HEK293 (cell line): Measurements from ENCODE around the gene RAD21L1.

ENCODE experiments used
- CTCF ChIA-PET: fragments of 350-600 bp; formaldehyde crosslinking; extraction: SDS; loops from one replicate; lab custom pipeline; 2021; ENCODE audit warnings: antibody characterized with exemption; lab: Yijun Ruan, JAX
- POLR2A ChIA-PET: fragments of 300-600 bp; formaldehyde crosslinking; extraction: SDS; loops from one replicate; lab custom pipeline; 2020; ENCODE audit warnings: antibody characterized with exemption, inconsistent platforms; lab: Yijun Ruan, JAX
- H3K27ac ChIP-seq: fragments of 200-500 bp; sonication (Bioruptor generic); 2 replicates; pipeline ENCODE4 v1.5.1; 2014; ENCODE audit warnings: low read depth, low read length, control low read depth, inconsistent platforms; ENCODE audit errors: extremely low read depth
- H3K36me3 ChIP-seq, 2 experiments: fragments of 200-500 bp in 1 of 2; sonication (Bioruptor generic) in 1 of 2; 1 replicate in 1 of 2; 2 replicates in 1 of 2; pipeline ENCODE4 v1.5.1; 2014 to 2017; ENCODE audit warnings: inconsistent platforms in 2 of 2, low read length in 2 of 2; ENCODE audit not compliant: control insufficient read depth in 2 of 2, insufficient read depth in 1 of 2
- H3K4me1 ChIP-seq: fragments of 200-500 bp; sonication (Bioruptor generic); 2 replicates; pipeline ENCODE4 v1.5.1; 2014; ENCODE audit warnings: mild to moderate bottlenecking, low read length, inconsistent platforms; ENCODE audit not compliant: control insufficient read depth, insufficient read depth
- H3K4me3 ChIP-seq: 2 replicates; pipeline ENCODE4 v1.5.1; 2011; ENCODE audit warnings: low read depth, mild to moderate bottlenecking, control low read depth, low read length, moderate library complexity
- H3K9me3 ChIP-seq: fragments of 200-500 bp; sonication (Bioruptor generic); 2 replicates; pipeline ENCODE4 v1.5.1; 2014; ENCODE audit warnings: low read depth, low read length, inconsistent platforms; ENCODE audit not compliant: control insufficient read depth, insufficient read depth
- GFI1B ChIP-seq: fragments of 450-650 bp; formaldehyde crosslinking; IDR thresholded peaks from 2 replicates; pipeline ENCODE4 v1.5.1; 2016; ENCODE audit warnings: missing biosample characterization, missing genetic modification characterization
- GLI2 ChIP-seq: fragments of 450-650 bp; formaldehyde crosslinking; IDR thresholded peaks from 2 replicates; pipeline ENCODE4; 2017; ENCODE audit warnings: missing biosample characterization, missing genetic modification characterization, low read depth, borderline replicate concordance
- GLIS2 ChIP-seq: fragments of 450-650 bp; formaldehyde crosslinking; IDR thresholded peaks from 2 replicates; pipeline ENCODE4 v1.5.1; 2016; ENCODE audit warnings: missing biosample characterization, missing genetic modification characterization
- HOXC10 ChIP-seq: sonication (generic); formaldehyde crosslinking; IDR thresholded peaks from 2 replicates; pipeline ENCODE4 v1.8.1; 2023; ENCODE audit warnings: mild to moderate bottlenecking, missing genetic modification reagents
- HOXD13 ChIP-seq: sonication (generic); formaldehyde crosslinking; IDR thresholded peaks from 2 replicates; pipeline ENCODE4 v1.8.0; 2022; ENCODE audit warnings: missing genetic modification reagents, borderline replicate concordance
- KLF10 ChIP-seq: fragments of 450-650 bp; IDR thresholded peaks from 2 replicates; pipeline ENCODE4 v1.5.1; 2018; ENCODE audit warnings: missing biosample characterization, mild to moderate bottlenecking, missing genetic modification characterization
- SALL2 ChIP-seq: fragments of 450-650 bp; formaldehyde crosslinking; IDR thresholded peaks from 2 replicates; pipeline ENCODE4 v1.5.0; 2017; ENCODE audit warnings: missing biosample characterization, mild to moderate bottlenecking, missing genetic modification characterization, borderline replicate concordance
- SP2 ChIP-seq: fragments of 450-650 bp; formaldehyde crosslinking; IDR thresholded peaks from 2 replicates; pipeline ENCODE4 v1.5.1; 2016; ENCODE audit warnings: missing biosample characterization, missing genetic modification characterization
- WT1 ChIP-seq: fragments of 450-650 bp; formaldehyde crosslinking; IDR thresholded peaks from 2 replicates; pipeline ENCODE4 v1.5.1; 2016; ENCODE audit warnings: missing biosample characterization, missing genetic modification characterization
- ZBTB17 ChIP-seq: fragments of 450-650 bp; formaldehyde crosslinking; IDR thresholded peaks from 2 replicates; pipeline ENCODE4 v1.5.1; 2016; ENCODE audit warnings: missing biosample characterization, missing genetic modification characterization
- ZBTB20 ChIP-seq: fragments of 450-650 bp; formaldehyde crosslinking; IDR thresholded peaks from 2 replicates; pipeline ENCODE4 v1.5.1; 2016; ENCODE audit warnings: missing biosample characterization, missing genetic modification characterization
- ZBTB8A ChIP-seq: fragments of 450-650 bp; formaldehyde crosslinking; IDR thresholded peaks from 2 replicates; pipeline ENCODE4 v1.5.1; 2016; ENCODE audit warnings: missing biosample characterization, missing genetic modification characterization
- ZFHX2 ChIP-seq: fragments of 450-650 bp; formaldehyde crosslinking; conservative IDR thresholded peaks from 2 replicates; pipeline ENCODE4 v1.5.1; 2016; ENCODE audit warnings: missing biosample characterization, missing genetic modification characterization
- ZNF157 ChIP-seq: fragments of 450-650 bp; formaldehyde crosslinking; IDR thresholded peaks from 2 replicates; pipeline ENCODE4 v1.5.1; 2016; ENCODE audit warnings: missing biosample characterization, missing genetic modification characterization
- ZNF175 ChIP-seq: fragments of 450-650 bp; formaldehyde crosslinking; IDR thresholded peaks from 2 replicates; pipeline ENCODE4 v1.5.1; 2016; ENCODE audit warnings: missing biosample characterization, missing genetic modification characterization
- ZNF350 ChIP-seq: fragments of 450-650 bp; formaldehyde crosslinking; IDR thresholded peaks from 2 replicates; pipeline ENCODE4 v1.5.0; 2017; ENCODE audit warnings: missing biosample characterization, mild to moderate bottlenecking, missing genetic modification characterization
- ZNF473 ChIP-seq: fragments of 450-650 bp; formaldehyde crosslinking; IDR thresholded peaks from 2 replicates; pipeline ENCODE4 v1.5.1; 2017; ENCODE audit warnings: missing biosample characterization, missing genetic modification characterization
- ZNF514 ChIP-seq: fragments of 450-650 bp; formaldehyde crosslinking; IDR thresholded peaks from 2 replicates; pipeline ENCODE4 v1.5.1; 2016; ENCODE audit warnings: missing biosample characterization, missing genetic modification characterization
- ZNF561 ChIP-seq: fragments of 450-650 bp; IDR thresholded peaks from 2 replicates; pipeline ENCODE4 v1.5.1; 2018; ENCODE audit warnings: missing biosample characterization, missing genetic modification characterization, borderline replicate concordance
- ZNF600 ChIP-seq: fragments of 450-650 bp; formaldehyde crosslinking; IDR thresholded peaks from 2 replicates; pipeline ENCODE4 v1.5.1; 2016; ENCODE audit warnings: missing biosample characterization, missing genetic modification characterization
- ZNF791 ChIP-seq: fragments of 450-650 bp; formaldehyde crosslinking; IDR thresholded peaks from 2 replicates; pipeline ENCODE4 v1.5.1; 2016; ENCODE audit warnings: missing biosample characterization, missing genetic modification characterization
- ZXDB ChIP-seq: fragments of 450-650 bp; formaldehyde crosslinking; IDR thresholded peaks from 2 replicates; pipeline ENCODE4 v1.5.1; 2016; ENCODE audit warnings: missing biosample characterization, missing genetic modification characterization
- TF ChIP-seq, protein P1 (sequence below): fragments of 450-650 bp; formaldehyde crosslinking; conservative IDR thresholded peaks from 2 replicates; pipeline ENCODE4 v1.5.1; 2016; ENCODE audit warnings: low read depth, missing biosample characterization, missing genetic modification characterization
- TF ChIP-seq, protein P2 (sequence below): fragments of 450-650 bp; formaldehyde crosslinking; IDR thresholded peaks from 2 replicates; pipeline ENCODE4 v1.5.1; 2017; ENCODE audit warnings: missing biosample characterization, mild to moderate bottlenecking, missing genetic modification characterization, moderate library complexity
- TF ChIP-seq, protein P3 (sequence below): fragments of 450-650 bp; formaldehyde crosslinking; IDR thresholded peaks from 2 replicates; pipeline ENCODE4 v1.5.1; 2016; ENCODE audit warnings: missing biosample characterization, missing genetic modification characterization
- TF ChIP-seq, protein P4 (sequence below): fragments of 450-650 bp; formaldehyde crosslinking; IDR thresholded peaks from 2 replicates; pipeline ENCODE4 v1.5.1; 2017; ENCODE audit warnings: missing biosample characterization, missing genetic modification characterization

Gene RAD21L1

DNA sequence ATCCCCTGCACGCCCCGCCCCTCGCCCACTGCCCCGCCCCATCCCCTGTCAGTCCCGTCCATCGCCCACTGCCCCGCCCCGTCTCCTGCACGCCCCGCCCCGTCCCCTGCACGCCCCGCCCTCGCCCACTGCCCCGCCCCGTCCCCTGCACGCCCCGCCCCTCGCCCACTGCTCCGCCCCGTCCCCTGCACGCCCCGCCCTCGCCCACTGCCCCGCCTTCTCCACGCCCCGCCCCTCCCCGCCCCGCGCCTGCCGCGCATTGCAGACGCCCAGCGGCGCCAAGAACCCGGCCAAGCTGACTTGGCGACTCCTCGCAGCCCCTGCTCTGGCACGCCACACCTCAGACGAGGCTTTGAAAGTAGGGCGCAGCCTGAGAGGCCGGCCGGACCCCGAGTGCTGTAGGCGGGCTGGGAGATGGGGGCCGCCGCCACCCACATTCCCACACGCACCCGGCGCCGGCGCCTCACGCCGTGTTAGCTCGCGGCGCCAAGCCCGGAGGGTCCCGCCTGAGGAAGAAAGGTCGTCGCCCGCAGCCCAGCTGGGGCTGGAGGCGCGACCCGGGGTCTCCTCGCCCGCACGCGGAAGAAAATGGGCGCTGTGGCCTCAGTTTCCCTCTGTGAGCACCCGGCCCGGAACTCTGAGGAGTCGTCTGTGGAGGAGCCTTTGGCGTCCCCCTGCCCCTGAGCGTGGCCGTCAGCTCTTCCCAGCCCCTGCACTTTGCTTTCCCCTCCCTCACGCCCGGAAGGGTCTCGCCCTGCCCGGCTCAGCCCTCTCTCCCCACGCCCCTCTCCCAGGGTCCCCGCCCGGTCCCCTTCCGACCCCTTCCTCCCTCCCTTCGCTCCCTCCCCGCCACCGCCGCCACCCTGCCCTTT, at the start of gene RAD21L1:
Gene RAD21L1 (plus strand): TSS at position 262 of the 872 bp plus-strand sequence. CDS start 2,410 bp downstream, outside the sequence.
- POLR2A ChIA-PET: interaction anchor here (0.6 to 1.2 kb wide), 4 partner anchors 21 to 40 kb away, joined by 3 to 8 read pairs (median 3); partner anchors contain the start of genes C20orf202 and SNPH
- CTCF ChIA-PET: interaction anchor here (0.5 to 1.5 kb wide), 3 partner anchors 12 to 410 kb away, joined by 3 to 9 read pairs (median 3); no protein-coding TSS in a partner anchor
- Histone ChIP-seq H3K27ac (peak within 1 kb of the TSS; percentile 62; the same call in 1 of the 2 replicates), H3K4me1 (0 out of 2 replicates have a peak, but pooled peaks cover 2% of the 10 kb centered on the region), H3K36me3 (no peaks in the 10 kb centered on the region), H3K9me3 (no peaks in the 10 kb centered on the region), H3K4me3 (peak within 1 kb of the TSS; percentile 58)
- TF ChIP-seq, protein P1, sequence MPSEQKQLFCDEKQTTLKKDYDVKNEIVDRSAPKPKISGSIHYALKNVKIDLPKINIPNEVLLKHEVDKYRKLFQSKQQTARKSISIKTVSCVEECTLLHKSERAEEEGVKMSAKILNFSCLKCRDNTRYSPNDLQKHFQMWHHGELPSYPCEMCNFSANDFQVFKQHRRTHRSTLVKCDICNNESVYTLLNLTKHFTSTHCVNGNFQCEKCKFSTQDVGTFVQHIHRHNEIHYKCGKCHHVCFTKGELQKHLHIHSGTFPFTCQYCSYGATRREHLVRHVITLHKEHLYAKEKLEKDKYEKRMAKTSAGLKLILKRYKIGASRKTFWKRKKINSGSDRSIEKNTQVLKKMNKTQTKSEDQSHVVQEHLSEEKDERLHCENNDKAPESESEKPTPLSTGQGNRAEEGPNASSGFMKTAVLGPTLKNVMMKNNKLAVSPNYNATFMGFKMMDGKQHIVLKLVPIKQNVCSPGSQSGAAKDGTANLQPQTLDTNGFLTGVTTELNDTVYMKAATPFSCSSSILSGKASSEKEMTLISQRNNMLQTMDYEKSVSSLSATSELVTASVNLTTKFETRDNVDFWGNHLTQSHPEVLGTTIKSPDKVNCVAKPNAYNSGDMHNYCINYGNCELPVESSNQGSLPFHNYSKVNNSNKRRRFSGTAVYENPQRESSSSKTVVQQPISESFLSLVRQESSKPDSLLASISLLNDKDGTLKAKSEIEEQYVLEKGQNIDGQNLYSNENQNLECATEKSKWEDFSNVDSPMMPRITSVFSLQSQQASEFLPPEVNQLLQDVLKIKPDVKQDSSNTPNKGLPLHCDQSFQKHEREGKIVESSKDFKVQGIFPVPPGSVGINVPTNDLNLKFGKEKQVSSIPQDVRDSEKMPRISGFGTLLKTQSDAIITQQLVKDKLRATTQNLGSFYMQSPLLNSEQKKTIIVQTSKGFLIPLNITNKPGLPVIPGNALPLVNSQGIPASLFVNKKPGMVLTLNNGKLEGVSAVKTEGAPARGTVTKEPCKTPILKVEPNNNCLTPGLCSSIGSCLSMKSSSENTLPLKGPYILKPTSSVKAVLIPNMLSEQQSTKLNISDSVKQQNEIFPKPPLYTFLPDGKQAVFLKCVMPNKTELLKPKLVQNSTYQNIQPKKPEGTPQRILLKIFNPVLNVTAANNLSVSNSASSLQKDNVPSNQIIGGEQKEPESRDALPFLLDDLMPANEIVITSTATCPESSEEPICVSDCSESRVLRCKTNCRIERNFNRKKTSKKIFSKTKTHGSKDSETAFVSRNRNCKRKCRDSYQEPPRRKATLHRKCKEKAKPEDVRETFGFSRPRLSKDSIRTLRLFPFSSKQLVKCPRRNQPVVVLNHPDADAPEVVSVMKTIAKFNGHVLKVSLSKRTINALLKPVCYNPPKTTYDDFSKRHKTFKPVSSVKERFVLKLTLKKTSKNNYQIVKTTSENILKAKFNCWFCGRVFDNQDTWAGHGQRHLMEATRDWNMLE (tag by site-specific recombination): no peak
- TF ChIP-seq SP2 (tag by site-specific recombination): peak; percentile 72
- no peak for TF ChIP-seq ZNF157
- TF ChIP-seq GFI1B (tag by site-specific recombination): no peak
- peak; percentile 15; the same call in 1 of the 2 replicates for TF ChIP-seq WT1 (tag by site-specific recombination)
- TF ChIP-seq GLI2 (tag by site-specific recombination): no peak
- TF ChIP-seq ZNF473 (tag by site-specific recombination): no peak
- TF ChIP-seq SALL2: no peak
- TF ChIP-seq ZXDB (tag by site-specific recombination): peak; percentile 64; the same call in 1 of the 2 replicates
- no peak for TF ChIP-seq HOXC10 (CRISPR knock-in tag)
- peak; percentile 41; the same call in 1 of the 2 replicates for TF ChIP-seq ZNF561 (tag by site-specific recombination)
- TF ChIP-seq ZBTB17: no peak
- TF ChIP-seq, protein P2, sequence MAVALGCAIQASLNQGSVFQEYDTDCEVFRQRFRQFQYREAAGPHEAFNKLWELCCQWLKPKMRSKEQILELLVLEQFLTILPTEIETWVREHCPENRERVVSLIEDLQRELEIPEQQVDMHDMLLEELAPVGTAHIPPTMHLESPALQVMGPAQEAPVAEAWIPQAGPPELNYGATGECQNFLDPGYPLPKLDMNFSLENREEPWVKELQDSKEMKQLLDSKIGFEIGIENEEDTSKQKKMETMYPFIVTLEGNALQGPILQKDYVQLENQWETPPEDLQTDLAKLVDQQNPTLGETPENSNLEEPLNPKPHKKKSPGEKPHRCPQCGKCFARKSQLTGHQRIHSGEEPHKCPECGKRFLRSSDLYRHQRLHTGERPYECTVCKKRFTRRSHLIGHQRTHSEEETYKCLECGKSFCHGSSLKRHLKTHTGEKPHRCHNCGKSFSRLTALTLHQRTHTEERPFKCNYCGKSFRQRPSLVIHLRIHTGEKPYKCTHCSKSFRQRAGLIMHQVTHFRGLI (tag by site-specific recombination): 0 out of 2 replicates have a peak, but pooled peaks have one; percentile 27
- TF ChIP-seq HOXD13 (CRISPR knock-in tag): no peak
- TF ChIP-seq ZFHX2 (tag by site-specific recombination): peak; percentile 72
- TF ChIP-seq, protein P3, sequence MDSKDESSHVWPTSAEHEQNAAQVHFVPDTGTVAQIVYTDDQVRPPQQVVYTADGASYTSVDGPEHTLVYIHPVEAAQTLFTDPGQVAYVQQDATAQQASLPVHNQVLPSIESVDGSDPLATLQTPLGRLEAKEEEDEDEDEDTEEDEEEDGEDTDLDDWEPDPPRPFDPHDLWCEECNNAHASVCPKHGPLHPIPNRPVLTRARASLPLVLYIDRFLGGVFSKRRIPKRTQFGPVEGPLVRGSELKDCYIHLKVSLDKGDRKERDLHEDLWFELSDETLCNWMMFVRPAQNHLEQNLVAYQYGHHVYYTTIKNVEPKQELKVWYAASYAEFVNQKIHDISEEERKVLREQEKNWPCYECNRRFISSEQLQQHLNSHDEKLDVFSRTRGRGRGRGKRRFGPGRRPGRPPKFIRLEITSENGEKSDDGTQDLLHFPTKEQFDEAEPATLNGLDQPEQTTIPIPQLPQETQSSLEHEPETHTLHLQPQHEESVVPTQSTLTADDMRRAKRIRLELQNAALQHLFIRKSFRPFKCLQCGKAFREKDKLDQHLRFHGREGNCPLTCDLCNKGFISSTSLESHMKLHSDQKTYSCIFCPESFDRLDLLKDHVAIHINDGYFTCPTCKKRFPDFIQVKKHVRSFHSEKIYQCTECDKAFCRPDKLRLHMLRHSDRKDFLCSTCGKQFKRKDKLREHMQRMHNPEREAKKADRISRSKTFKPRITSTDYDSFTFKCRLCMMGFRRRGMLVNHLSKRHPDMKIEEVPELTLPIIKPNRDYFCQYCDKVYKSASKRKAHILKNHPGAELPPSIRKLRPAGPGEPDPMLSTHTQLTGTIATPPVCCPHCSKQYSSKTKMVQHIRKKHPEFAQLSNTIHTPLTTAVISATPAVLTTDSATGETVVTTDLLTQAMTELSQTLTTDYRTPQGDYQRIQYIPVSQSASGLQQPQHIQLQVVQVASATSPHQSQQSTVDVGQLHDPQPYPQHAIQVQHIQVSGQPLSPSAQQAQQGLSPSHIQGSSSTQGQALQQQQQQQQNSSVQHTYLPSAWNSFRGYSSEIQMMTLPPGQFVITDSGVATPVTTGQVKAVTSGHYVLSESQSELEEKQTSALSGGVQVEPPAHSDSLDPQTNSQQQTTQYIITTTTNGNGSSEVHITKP (tag by site-specific recombination): peak; percentile 89
- no peak for TF ChIP-seq ZNF791 (tag by site-specific recombination)
- 0 out of 2 replicates have a peak, but pooled peaks have one; percentile 41 for TF ChIP-seq ZNF600 (tag by site-specific recombination)
- TF ChIP-seq ZNF514: no peak
- no peak for TF ChIP-seq ZNF175
- TF ChIP-seq, protein P4, sequence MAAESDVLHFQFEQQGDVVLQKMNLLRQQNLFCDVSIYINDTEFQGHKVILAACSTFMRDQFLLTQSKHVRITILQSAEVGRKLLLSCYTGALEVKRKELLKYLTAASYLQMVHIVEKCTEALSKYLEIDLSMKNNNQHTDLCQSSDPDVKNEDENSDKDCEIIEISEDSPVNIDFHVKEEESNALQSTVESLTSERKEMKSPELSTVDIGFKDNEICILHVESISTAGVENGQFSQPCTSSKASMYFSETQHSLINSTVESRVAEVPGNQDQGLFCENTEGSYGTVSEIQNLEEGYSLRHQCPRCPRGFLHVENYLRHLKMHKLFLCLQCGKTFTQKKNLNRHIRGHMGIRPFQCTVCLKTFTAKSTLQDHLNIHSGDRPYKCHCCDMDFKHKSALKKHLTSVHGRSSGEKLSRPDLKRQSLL: no peak
- peak; percentile 51; the same call in 1 of the 2 replicates for TF ChIP-seq GLIS2 (tag by site-specific recombination)
- TF ChIP-seq ZBTB8A (tag by site-specific recombination): peak; percentile 86
- TF ChIP-seq KLF10 (tag by site-specific recombination): no peak
- TF ChIP-seq ZNF350 (tag by site-specific recombination): no peak
- TF ChIP-seq ZBTB20 (tag by site-specific recombination): peak; percentile 38; the same call in 1 of the 2 replicates
